HCT116 (cell line): ENCODE measurements around the gene CHST10. TPM values are rescaled to one million over a fixed set of nuclear protein-coding genes. Genes with fewer than 3 reads are reported as not detected.

Experiments used
- ATAC-seq: fragments of 200-7000 bp; cut with Tn5 transposase; 2 replicates; pipeline ENCODE4 v1.9.1; 2020; ENCODE audit warnings: mild to moderate bottlenecking, moderate library complexity
- BruUV-seq: library from RNA; stranded (reverse); fragments of 400-500 nt; replicated peaks from 2 replicates; lab custom pipeline; 2021; lab: Mats Ljungman, UMichigan
- CTCF ChIA-PET: fragments of 300-600 bp; sonication (Branson Sonifier 250); formaldehyde crosslinking; loops from one replicate; lab custom pipeline; 2021; ENCODE audit warnings: antibody characterized with exemption; lab: Charles Lee
- POLR2A ChIA-PET: fragments of 300-600, 350-600 bp; sonication (Branson Sonifier 250); formaldehyde crosslinking; loops from one replicate; lab custom pipeline; 2021; ENCODE audit warnings: antibody characterized with exemption; lab: Charles Lee
- RAD21 ChIA-PET, 2 experiments: fragments of 300-600 bp; sonication (Branson Sonifier 250); formaldehyde crosslinking; loops; one replicate each; lab custom pipeline; 2023; ENCODE audit warnings: low total read pairs in 2 of 2; ENCODE audit not compliant: uncharacterized antibody in 2 of 2, unreplicated experiment in 2 of 2, low non-redundant PET in 1 of 2; lab: Charles Lee
- DNase-seq: peaks from one replicate; pipeline ENCODE4 v3.0.0-alpha.2; 2010; ENCODE audit warnings: low read depth, low spot score
- H2AFZ ChIP-seq: fragments of 200-600 bp; shearing (Covaris generic), sonication (generic); 2 replicates; pipeline ENCODE4 v1.6.1; 2017; ENCODE audit warnings: low read depth, mixed run types, mixed read lengths, antibody characterized with exemption, low read length; ENCODE audit not compliant: poor library complexity, severe bottlenecking
- H3K27ac ChIP-seq: 2 replicates; pipeline ENCODE4 v1.5.1; 2012; ENCODE audit warnings: low read depth, low read length
- H3K27me3 ChIP-seq: fragments of 200-600 bp; sonication (generic); 2 replicates; pipeline ENCODE4 v1.6.1; 2016; ENCODE audit warnings: mixed run types, low read length, mixed read lengths; ENCODE audit not compliant: insufficient read depth
- H3K36me3 ChIP-seq, 2 experiments: fragments of 200-500 bp in 1 of 2; fragments of 200-600 bp in 1 of 2; sonication (Bioruptor generic) in 1 of 2; sonication (generic) in 1 of 2; 2 replicates each; pipeline versions ENCODE4 v1.5.1 to v1.6.1; 2014 to 2016; ENCODE audit warnings: low read length in 2 of 2, inconsistent platforms in 1 of 2, mixed read lengths in 1 of 2, mixed run types in 1 of 2; ENCODE audit not compliant: insufficient read depth in 2 of 2, control insufficient read depth in 1 of 2
- H3K4me1 ChIP-seq, 2 experiments: fragments of 200-600 bp in 1 of 2; sonication (generic) in 1 of 2; 2 replicates each; pipeline versions ENCODE4 v1.5.1 to v1.6.1; 2012 to 2017; ENCODE audit warnings: low read length in 2 of 2, inconsistent platforms in 1 of 2, mild to moderate bottlenecking in 1 of 2, mixed read lengths in 1 of 2, mixed run types in 1 of 2, moderate library complexity in 1 of 2; ENCODE audit not compliant: insufficient read depth in 2 of 2, control insufficient read depth in 1 of 2
- H3K4me2 ChIP-seq: fragments of 200-600 bp; sonication (generic); 2 replicates; pipeline ENCODE4 v1.6.1; 2017; ENCODE audit warnings: mixed run types, low read length, mixed read lengths
- H3K4me3 ChIP-seq, 2 experiments: fragments of 200-600 bp in 1 of 2; sonication (generic) in 1 of 2; replicated peaks in 1 of 2; 2 replicates each; pipeline ENCODE4 v1.5.1; 2011 to 2016; ENCODE audit warnings: low read length in 2 of 2, control low read depth in 1 of 2, low read depth in 1 of 2, mild to moderate bottlenecking in 1 of 2, mixed read lengths in 1 of 2, mixed run types in 1 of 2
- H3K79me2 ChIP-seq: fragments of 200-600 bp; sonication (generic); 2 replicates; pipeline ENCODE4 v1.6.1; 2017; ENCODE audit warnings: mild to moderate bottlenecking, mixed run types, low read length, moderate library complexity, mixed read lengths; ENCODE audit not compliant: insufficient read depth
- H3K9ac ChIP-seq: fragments of 200-600 bp; sonication (generic); 2 replicates; pipeline ENCODE4 v1.6.1; 2016; ENCODE audit warnings: low read length, mixed read lengths
- H3K9me2 ChIP-seq: fragments of 200-600 bp; sonication (generic), shearing (Covaris generic); 2 replicates; pipeline ENCODE4 v1.6.1; 2017; ENCODE audit warnings: mixed run types, mild to moderate bottlenecking, moderate library complexity; ENCODE audit not compliant: insufficient read depth
- H3K9me3 ChIP-seq, 2 experiments: fragments of 200-500 bp in 1 of 2; fragments of 200-600 bp in 1 of 2; sonication (Bioruptor generic) in 1 of 2; sonication (generic) in 1 of 2; 2 replicates each; pipeline ENCODE4 v1.6.1; 2014 to 2017; ENCODE audit warnings: low read length in 2 of 2, mixed read lengths in 2 of 2, inconsistent platforms in 1 of 2, low read depth in 1 of 2, mild to moderate bottlenecking in 1 of 2, mixed run types in 1 of 2, moderate library complexity in 1 of 2; ENCODE audit not compliant: control insufficient read depth in 1 of 2, insufficient read depth in 1 of 2
- H4K20me1 ChIP-seq: fragments of 200-600 bp; sonication (generic), shearing (Covaris generic); 2 replicates; pipeline ENCODE4 v1.6.1; 2017; ENCODE audit warnings: mixed run types, mild to moderate bottlenecking, moderate library complexity; ENCODE audit not compliant: insufficient read depth
- ATF3 ChIP-seq: IDR thresholded peaks from 2 replicates; pipeline ENCODE4 v1.6.1; 2012
- CEBPB ChIP-seq: IDR thresholded peaks from 2 replicates; pipeline ENCODE4 v1.6.1; 2012; ENCODE audit warnings: low read depth
- CTCF ChIP-seq, 3 experiments: fragments of 200-600 bp in 1 of 3; sonication (generic) in 1 of 3; IDR thresholded peaks in 2 of 3; conservative IDR thresholded peaks in 1 of 3; 2 replicates each; pipeline ENCODE4 v1.5.1; 2012 to 2017; ENCODE audit warnings: low read depth in 2 of 3, low read length in 2 of 3, antibody characterized with exemption in 1 of 3, borderline replicate concordance in 1 of 3, control low read depth in 1 of 3, mild to moderate bottlenecking in 1 of 3, mixed read lengths in 1 of 3, mixed run types in 1 of 3, moderate library complexity in 1 of 3; ENCODE audit not compliant: insufficient read depth in 1 of 3
- EGR1 ChIP-seq: IDR thresholded peaks from 2 replicates; pipeline ENCODE4 v1.6.1; 2012; ENCODE audit warnings: low read depth
- ELF1 ChIP-seq: IDR thresholded peaks from 2 replicates; pipeline ENCODE4 v1.6.1; 2012; ENCODE audit warnings: low read depth, borderline replicate concordance
- EZH2 ChIP-seq: fragments of 200-600 bp; sonication (generic); IDR thresholded peaks from 2 replicates; pipeline ENCODE4 v1.6.1; 2017; ENCODE audit warnings: antibody characterized with exemption, mixed run types
- EZH2phosphoT487 ChIP-seq: fragments of 200-600 bp; IDR thresholded peaks from 2 replicates; pipeline ENCODE4 v1.6.1; 2018; ENCODE audit warnings: antibody characterized with exemption, borderline replicate concordance
- FOSL1 ChIP-seq: IDR thresholded peaks from 2 replicates; pipeline ENCODE4 v1.6.1; 2012; ENCODE audit warnings: low read depth
- RAD21 ChIP-seq: IDR thresholded peaks from 2 replicates; pipeline ENCODE4 v1.6.1; 2012; ENCODE audit warnings: low read depth, mild to moderate bottlenecking
- SP1 ChIP-seq: IDR thresholded peaks from 2 replicates; pipeline ENCODE4 v1.6.1; 2012; ENCODE audit warnings: low read depth
- ZBTB33 ChIP-seq: IDR thresholded peaks from 2 replicates; pipeline ENCODE4 v1.6.1; 2011; ENCODE audit warnings: mild to moderate bottlenecking, low read length, moderate library complexity; ENCODE audit not compliant: insufficient replicate concordance; ENCODE audit errors: extremely low read depth
- intact Hi-C: fragments of 100-400 bp; cut with micrococcal nuclease; formaldehyde crosslinking; loops from 2 replicates; pipeline ENCODE4 v1.10.0; 2022
- total RNA-seq: library from RNA; stranded (reverse); gene quantifications from one replicate; pipeline ENCODE4 v1.2.1, GENCODE V29; 2021; ENCODE audit not compliant: unreplicated experiment

CHST10 gene
- total RNA-seq, 1 experiment from 2014 or later = 0.27 TPM

- intact Hi-C loops = loop anchor here (10.0 kb wide), 1 partner anchor 560 kb away; no protein-coding TSS in a partner anchor
- no peak overlapping the region for H3K4me2 ChIP-seq
- TF ChIP-seq ELF1 (no peak), EGR1 (no peak), ZBTB33 (no peak), CEBPB (no peak), SP1 (no peak), ATF3 (no peak)
- no peaks in the 10 kb centered on the region for H3K79me2 ChIP-seq
- BruUV-seq = no TSS peak
- no peak for DNase-seq
- H3K9me3 ChIP-seq = no peaks in the 10 kb centered on the region
- H3K4me1 ChIP-seq = no peaks in the 10 kb centered on the region; a peak in 1 of 4 replicates
- H3K36me3 ChIP-seq = no peaks in the 10 kb centered on the region
- ChIA-PET RAD21 (no interaction called here), CTCF (no interaction called here), POLR2A (no interaction called here)
- H3K27ac ChIP-seq = no peak overlapping the region
- H3K27me3 ChIP-seq = no peaks in the 10 kb centered on the region
- no peak for ATAC-seq
- H3K9ac ChIP-seq = no peak overlapping the region
- H2AFZ ChIP-seq = no peak overlapping the region
- H3K9me2 ChIP-seq = no peaks in the 10 kb centered on the region
- no peak overlapping the region for H3K4me3 ChIP-seq
- no peaks in the 10 kb centered on the region for H4K20me1 ChIP-seq
Observed at GRCh38 chr2:100424277-100424875, 6.9 kb upstream of the CHST10 start.

- Histone ChIP-seq H3K36me3 (no peaks in the 10 kb centered on the region), H3K4me2 (no peak overlapping the region), H3K27me3 (no peaks in the 10 kb centered on the region), H3K9me2 (no peaks in the 10 kb centered on the region), H3K79me2 (no peaks in the 10 kb centered on the region), H3K4me1 (no peaks in the 10 kb centered on the region; a peak in 1 of 4 replicates), H3K9ac (no peak overlapping the region), H3K27ac (no peak overlapping the region), H4K20me1 (no peaks in the 10 kb centered on the region), H2AFZ (no peak overlapping the region), H3K9me3 (no peaks in the 10 kb centered on the region), H3K4me3 (no peak overlapping the region)
- no TSS peak for BruUV-seq
- ChIA-PET CTCF (no interaction called here), POLR2A (no interaction called here), RAD21 (no interaction called here)
- intact Hi-C loops = loop anchor here (2.0 to 10.0 kb wide), 2 partner anchors 161 to 561 kb away; no protein-coding TSS in a partner anchor
- no peak for DNase-seq
- ATAC-seq = no peak
- TF ChIP-seq SP1 = no peak
- no peak for TF ChIP-seq ATF3
- TF ChIP-seq CTCF (IDR thresholded peaks at IDR 0.05 in 2 of 3, conservative IDR thresholded peaks at IDR 0.05 in 1 of 3; ENCODE audit: borderline replicate concordance in 1 of 3, insufficient read depth in 1 of 3, low read depth in 2 of 3, low read length in 2 of 3) = no peak
- no peak for TF ChIP-seq FOSL1
- no peak for TF ChIP-seq RAD21
- TF ChIP-seq EZH2phosphoT487 = no peak
- no peak for TF ChIP-seq EZH2
Observed at GRCh38 chr2:100423631-100424030, 6.2 kb upstream of the CHST10 start.
